Forelimb muscle (tissue), 1 donor: ENCODE results near the gene GRK2. TPM values are rescaled to one million over a fixed set of nuclear protein-coding genes. Genes with fewer than 3 reads are reported as not detected.
"Not testable (repeated sequence)": the region's sequence is repeated elsewhere in the genome, so short reads cannot be mapped to it uniquely, and the experiment has no call there.

Source experiments
- DNase-seq: peaks from one replicate; pipeline ENCODE4 v3.0.0-alpha.2; 2013; ENCODE audit warnings: low read depth
- polyA plus RNA-seq: library from polyadenylated mRNA; unstranded; fragments of 120-200 nt; gene quantifications from one replicate; pipeline ENCODE4 v1.2.1, GENCODE V29; 2013; ENCODE audit not compliant: insufficient read length

Gene GRK2
- polyA plus RNA-seq, 1 donor = 45.9 TPM

- no peak for DNase-seq
These were observed 46.1 kb downstream of the GRK2 start for GRCh38 chr11:67312187-67313021.

GRCh38 chr11:67313125-67313890, 47.0 kb downstream of the GRK2 start:
- no peak for DNase-seq

- DNase-seq = no peak
These were observed 47.9 kb downstream of the GRK2 start for GRCh38 chr11:67314218-67314617.

GRCh38 chr11:67315325-67315909, 49.1 kb downstream of the GRK2 start:
- DNase-seq = no peak

- no peak for DNase-seq
These were observed 50.6 kb downstream of the GRK2 start for GRCh38 chr11:67316882-67317204.

GRCh38 chr11:67317205-67317887, 51.1 kb downstream of the GRK2 start:
- peak; percentile 92 for DNase-seq

GRCh38 chr11:67317888-67318555, 51.7 kb downstream of the GRK2 start:
- DNase-seq = no peak

- not testable (repeated sequence) for DNase-seq
These were observed 52.6 kb downstream of the GRK2 start for GRCh38 chr11:67318876-67319275.

GRCh38 chr11:67320011-67320410, 53.7 kb downstream of the GRK2 start:
- no peak for DNase-seq

GRCh38 chr11:67320691-67321090, 54.4 kb downstream of the GRK2 start:
- no peak for DNase-seq

- DNase-seq = no peak
These were observed 55.1 kb downstream of the GRK2 start for GRCh38 chr11:67321313-67321871.

GRCh38 chr11:67322049-67322448, 55.8 kb downstream of the GRK2 start:
- no peak for DNase-seq

- DNase-seq = no peak
These were observed 57.3 kb downstream of the GRK2 start for GRCh38 chr11:67323526-67323925.

GRCh38 chr11:67332081-67332691, 65.9 kb downstream of the GRK2 start:
- no peak for DNase-seq

Other genes starting within 250 kb of the GRK2 start
- gene SYT12, start 243.3 kb upstream of the GRK2 start, polyA plus RNA-seq = 0.10 TPM
- 18.5 TPM for gene RHOD, start 209.6 kb upstream of the GRK2 start, polyA plus RNA-seq
- 51.6 TPM for gene KDM2A, start 147.2 kb upstream of the GRK2 start, polyA plus RNA-seq
- gene ANKRD13D, start 22.8 kb downstream of the GRK2 start, polyA plus RNA-seq = 29.3 TPM
- 17.6 TPM for gene SSH3, start 37.1 kb downstream of the GRK2 start, polyA plus RNA-seq
- 31.9 TPM for gene POLD4, start 87.1 kb downstream of the GRK2 start, polyA plus RNA-seq
- 3.6 TPM for gene CLCF1, start 107.1 kb downstream of the GRK2 start, polyA plus RNA-seq
- 8.2 TPM for gene RAD9A, start 125.5 kb downstream of the GRK2 start, polyA plus RNA-seq
- 123 TPM for gene PPP1CA, start 135.4 kb downstream of the GRK2 start, polyA plus RNA-seq
- gene TBC1D10C, start 137.6 kb downstream of the GRK2 start, polyA plus RNA-seq = 6.6 TPM
- gene CARNS1, start 149.2 kb downstream of the GRK2 start, polyA plus RNA-seq = 73.3 TPM
- 32.0 TPM for gene RPS6KB2, start 162.0 kb downstream of the GRK2 start, polyA plus RNA-seq
- gene PTPRCAP, start 171.2 kb downstream of the GRK2 start, polyA plus RNA-seq = 1.1 TPM
- gene CORO1B, start 177.0 kb downstream of the GRK2 start, polyA plus RNA-seq = 26.2 TPM
- not detected for gene GPR152, start 186.3 kb downstream of the GRK2 start, polyA plus RNA-seq
- gene CABP4, start 188.9 kb downstream of the GRK2 start, polyA plus RNA-seq = 1.1 TPM
- gene TMEM134, start 202.8 kb downstream of the GRK2 start, polyA plus RNA-seq = 53.4 TPM
- gene AIP, start 216.6 kb downstream of the GRK2 start, polyA plus RNA-seq = 42.0 TPM
- 6.3 TPM for gene PITPNM1, start 238.9 kb downstream of the GRK2 start, polyA plus RNA-seq
- 16.2 TPM for gene CDK2AP2, start 241.7 kb downstream of the GRK2 start, polyA plus RNA-seq